ENCODE results near the gene RIOK2. TPM values are rescaled to one million over a fixed set of nuclear protein-coding genes. Genes with fewer than 3 reads are reported as not detected.

Gene RIOK2
- total and polyA plus RNA-seq, 10 of the 15 experiments (the other 5 are each of a cell fraction or from before 2014, with no cell fraction given) = 23.0 to 69.1 (median 33.3) TPM

GRCh38 chr5:97167435-97167834 lies 15.6 kb downstream of the RIOK2 start (continued):
- no peak for TF ChIP-seq ZNF622 (IDR thresholded peaks at IDR 0.05)
- no peak for TF ChIP-seq FOXK2 (IDR thresholded peaks at IDR 0.05)
- no peak for TF ChIP-seq ZNF274 (IDR thresholded peaks at IDR 0.05; ENCODE audit: insufficient read depth, insufficient read length)
- TF ChIP-seq MYC (IDR thresholded peaks at IDR 0.05; ENCODE audit: insufficient read depth, insufficient read length, insufficient replicate concordance, low read length, severe bottlenecking) = no peak
- TF ChIP-seq BACH1 (IDR thresholded peaks at IDR 0.05; ENCODE audit: borderline replicate concordance) = no peak
- TF ChIP-seq IKZF2 (IDR thresholded peaks at IDR 0.05) = peak; percentile 39 to 51; a peak in 3 of 4 replicates
- no peak for TF ChIP-seq CBX3 (IDR thresholded peaks at IDR 0.05; ENCODE audit: borderline replicate concordance, low read depth)
- TF ChIP-seq STAT3 (IDR thresholded peaks at IDR 0.05; ENCODE audit: low read depth, low read length) = no peak
- TF ChIP-seq ZNF24 (IDR thresholded peaks at IDR 0.05) = peak; percentile 56; the same call in 1 of the 2 replicates
- no peak for TF ChIP-seq NFYB (IDR thresholded peaks at IDR 0.05; ENCODE audit: insufficient read depth, low read depth, low read length)
- TF ChIP-seq PKNOX1 (IDR thresholded peaks at IDR 0.05) = no peak; the same call in 1 of the 2 replicates
- no peak for TF ChIP-seq TCF7 (IDR thresholded peaks at IDR 0.05; ENCODE audit: borderline replicate concordance)
- TF ChIP-seq SREBF1 (IDR thresholded peaks at IDR 0.05; ENCODE audit: low read length) = no peak
- no peak for TF ChIP-seq ZNF207 (IDR thresholded peaks at IDR 0.05; ENCODE audit: borderline replicate concordance)
- peak; percentile 59 for TF ChIP-seq IKZF1 (conservative IDR thresholded peaks at IDR 0.05)
- no peak for TF ChIP-seq NFYA (IDR thresholded peaks at IDR 0.05; ENCODE audit: borderline replicate concordance, low read depth, low read length)
- TF ChIP-seq WRNIP1 (IDR thresholded peaks at IDR 0.05; ENCODE audit: borderline replicate concordance, low read depth, low read length) = no peak
- TF ChIP-seq ATF2 (IDR thresholded peaks at IDR 0.05; ENCODE audit: low read length) = no peak
- no peak for TF ChIP-seq ZZZ3 (IDR thresholded peaks at IDR 0.05; ENCODE audit: control insufficient read depth, insufficient read length, low read depth)
- TF ChIP-seq MLLT1 (IDR thresholded peaks at IDR 0.05) = no peak
- peak; percentile 81 for TF ChIP-seq CREB1 (IDR thresholded peaks at IDR 0.05; ENCODE audit: low read depth)
- TF ChIP-seq FOXM1 (IDR thresholded peaks at IDR 0.05; ENCODE audit: low read depth, low read length) = no peak
- no peak for TF ChIP-seq TBL1XR1 (IDR thresholded peaks at IDR 0.05; ENCODE audit: low read depth, low read length)
- no peak for TF ChIP-seq GABPA (IDR thresholded peaks at IDR 0.05; ENCODE audit: low read depth)
- TF ChIP-seq ZBED1 (IDR thresholded peaks at IDR 0.05; ENCODE audit: borderline replicate concordance) = no peak
- TF ChIP-seq ATF7 (IDR thresholded peaks at IDR 0.05; ENCODE audit: low read depth) = peak; percentile 80
- peak; percentile 77 for TF ChIP-seq JUNB (IDR thresholded peaks at IDR 0.05)

Data from GM12878 (cell line).